LNCaP clone FGC (cell line): Measurements from ENCODE around the gene TRIM29.

ENCODE experiments used
- DNase-seq: peaks from one replicate; pipeline ENCODE4 v3.0.0-alpha.2; 2011; ENCODE audit warnings: low read depth
- H3K4me3 ChIP-seq: 2 replicates; pipeline ENCODE4 v1.5.1; 2011; ENCODE audit warnings: mild to moderate bottlenecking, low read depth, low read length, control low read depth
- TF ChIP-seq, protein P1 (sequence below): IDR thresholded peaks from 2 replicates; pipeline ENCODE4 v1.5.1; 2012; ENCODE audit warnings: mild to moderate bottlenecking; ENCODE audit not compliant: control insufficient read depth, insufficient read depth; ENCODE audit errors: extremely low read depth

The TRIM29 gene

GRCh38 chr11:120169981-120170698, 32.2 kb upstream of the TRIM29 start:
- H3K4me3 ChIP-seq, result no peak overlapping the region
- TF ChIP-seq, protein P1, sequence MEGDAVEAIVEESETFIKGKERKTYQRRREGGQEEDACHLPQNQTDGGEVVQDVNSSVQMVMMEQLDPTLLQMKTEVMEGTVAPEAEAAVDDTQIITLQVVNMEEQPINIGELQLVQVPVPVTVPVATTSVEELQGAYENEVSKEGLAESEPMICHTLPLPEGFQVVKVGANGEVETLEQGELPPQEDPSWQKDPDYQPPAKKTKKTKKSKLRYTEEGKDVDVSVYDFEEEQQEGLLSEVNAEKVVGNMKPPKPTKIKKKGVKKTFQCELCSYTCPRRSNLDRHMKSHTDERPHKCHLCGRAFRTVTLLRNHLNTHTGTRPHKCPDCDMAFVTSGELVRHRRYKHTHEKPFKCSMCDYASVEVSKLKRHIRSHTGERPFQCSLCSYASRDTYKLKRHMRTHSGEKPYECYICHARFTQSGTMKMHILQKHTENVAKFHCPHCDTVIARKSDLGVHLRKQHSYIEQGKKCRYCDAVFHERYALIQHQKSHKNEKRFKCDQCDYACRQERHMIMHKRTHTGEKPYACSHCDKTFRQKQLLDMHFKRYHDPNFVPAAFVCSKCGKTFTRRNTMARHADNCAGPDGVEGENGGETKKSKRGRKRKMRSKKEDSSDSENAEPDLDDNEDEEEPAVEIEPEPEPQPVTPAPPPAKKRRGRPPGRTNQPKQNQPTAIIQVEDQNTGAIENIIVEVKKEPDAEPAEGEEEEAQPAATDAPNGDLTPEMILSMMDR, result no peak
- no peak for DNase-seq

- H3K4me3 ChIP-seq, result peak overlapping the region; percentile 38
- no peak for DNase-seq
- TF ChIP-seq, protein P1, result peak; percentile 80
Measured at GRCh38 chr11:120168960-120169681, 31.2 kb upstream of the TRIM29 start.

DNA sequence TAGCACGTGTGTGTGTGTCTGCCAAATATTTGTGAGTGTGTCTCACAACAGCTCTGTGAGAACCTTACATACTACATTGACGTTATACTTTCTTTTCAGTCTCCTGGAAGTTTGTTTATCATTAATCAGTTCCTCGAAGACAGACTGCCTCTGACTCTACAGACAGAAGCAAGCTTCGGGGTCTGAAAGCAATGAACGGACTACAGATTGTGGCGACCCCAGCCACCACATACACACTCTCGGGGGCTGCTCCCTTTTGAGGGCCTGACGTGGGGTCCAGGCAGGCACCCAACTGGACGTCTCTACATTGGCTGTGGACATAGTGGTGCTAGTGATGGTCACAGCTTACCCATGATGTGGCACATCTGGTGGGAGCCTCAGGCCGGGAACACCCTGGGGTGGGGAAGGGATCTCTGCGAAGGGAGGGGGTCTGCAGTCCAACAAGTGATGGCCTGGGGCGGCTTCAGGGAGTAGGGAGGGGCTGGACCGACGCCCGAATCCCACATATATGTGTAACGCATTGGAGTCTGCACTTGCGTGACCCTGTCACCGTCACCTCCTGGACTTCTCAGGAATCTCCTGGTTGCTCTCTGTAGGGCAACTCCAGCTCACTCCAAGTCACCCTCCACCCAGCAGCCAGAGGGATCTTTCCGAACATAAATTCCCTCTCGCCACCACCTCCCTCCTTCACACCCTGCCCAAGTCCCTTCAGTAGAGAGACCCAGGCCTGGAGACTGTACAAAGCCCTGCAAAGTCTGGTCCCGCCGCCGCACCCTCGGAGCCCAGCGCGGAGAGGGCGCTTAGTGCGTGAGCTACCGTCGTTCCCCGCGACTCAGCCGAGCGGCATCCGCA, 30.4 kb upstream of the TRIM29 start:
- DNase-seq, result no peak
- TF ChIP-seq, protein P1, result no peak
- H3K4me3 ChIP-seq, result peak overlapping the region; percentile 38

- no peak overlapping the region for H3K4me3 ChIP-seq
- no peak for DNase-seq
- TF ChIP-seq, protein P1, result no peak
Measured at GRCh38 chr11:120167659-120168058, 29.7 kb upstream of the TRIM29 start.

- TF ChIP-seq, protein P1, result no peak
- no peak for DNase-seq
- no peak overlapping the region for H3K4me3 ChIP-seq
Measured at GRCh38 chr11:120160436-120160835, 22.5 kb upstream of the TRIM29 start.

- no peak for DNase-seq
- H3K4me3 ChIP-seq, result no peak overlapping the region
- TF ChIP-seq, protein P1, result no peak
Measured at GRCh38 chr11:120153221-120153620, 15.3 kb upstream of the TRIM29 start.
